Measurements from ENCODE around the gene ZNF778.

- TF ChIP-seq EZH2 (IDR thresholded peaks at IDR 0.05) (no peak), CTCF (IDR thresholded peaks at IDR 0.05) (no peak), EZH2phosphoT487 (IDR thresholded peaks at IDR 0.05) (no peak)
Observed at GRCh38 chr16:89192956-89193575, 24.4 kb upstream of the ZNF778 start.

All from neural progenitor cell (in vitro differentiated cells).